Pons (tissue), 1 donor: ENCODE data around the gene NCKAP1.

Source experiments
- DNase-seq: peaks from one replicate; pipeline ENCODE4 v3.0.0-alpha.2; 2016; ENCODE audit warnings: low spot score

The NCKAP1 gene

DNA sequence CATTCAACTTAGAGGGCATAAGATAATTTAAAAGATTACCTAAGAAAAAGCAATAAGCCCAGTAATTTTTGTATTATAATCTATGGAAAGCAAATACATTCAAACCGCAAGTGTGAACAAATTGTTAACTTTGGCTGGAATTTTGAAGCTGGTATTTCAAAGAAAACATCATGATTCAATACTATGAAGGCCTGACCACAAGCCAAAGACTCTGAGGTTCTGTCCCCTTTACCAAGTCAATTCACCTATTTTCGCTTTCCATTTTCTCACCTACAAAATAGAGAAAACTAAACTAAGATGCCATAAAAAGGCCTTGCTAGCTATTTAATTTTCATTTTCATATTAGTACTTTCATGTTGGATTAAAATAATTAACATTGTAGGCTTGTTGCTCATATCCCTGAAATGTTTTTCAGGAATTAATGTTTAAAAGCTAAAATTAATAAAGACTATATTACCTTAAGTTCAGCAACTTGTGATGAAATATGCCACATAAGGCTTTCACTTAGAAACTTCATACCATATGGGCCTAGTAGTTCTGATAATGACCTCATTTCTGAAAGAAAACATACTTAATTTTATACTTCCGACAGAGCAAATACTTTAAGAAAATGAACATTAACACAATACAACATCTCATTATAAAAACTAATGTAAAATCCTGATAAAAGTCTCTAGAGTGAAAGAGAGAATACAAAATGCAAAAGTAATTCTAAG, 86.2 kb downstream of the NCKAP1 start:
- DNase-seq, result no peak

- no peak for DNase-seq
These were observed 87.7 kb downstream of the NCKAP1 start for GRCh38 chr2:182950546-182950945.

DNA sequence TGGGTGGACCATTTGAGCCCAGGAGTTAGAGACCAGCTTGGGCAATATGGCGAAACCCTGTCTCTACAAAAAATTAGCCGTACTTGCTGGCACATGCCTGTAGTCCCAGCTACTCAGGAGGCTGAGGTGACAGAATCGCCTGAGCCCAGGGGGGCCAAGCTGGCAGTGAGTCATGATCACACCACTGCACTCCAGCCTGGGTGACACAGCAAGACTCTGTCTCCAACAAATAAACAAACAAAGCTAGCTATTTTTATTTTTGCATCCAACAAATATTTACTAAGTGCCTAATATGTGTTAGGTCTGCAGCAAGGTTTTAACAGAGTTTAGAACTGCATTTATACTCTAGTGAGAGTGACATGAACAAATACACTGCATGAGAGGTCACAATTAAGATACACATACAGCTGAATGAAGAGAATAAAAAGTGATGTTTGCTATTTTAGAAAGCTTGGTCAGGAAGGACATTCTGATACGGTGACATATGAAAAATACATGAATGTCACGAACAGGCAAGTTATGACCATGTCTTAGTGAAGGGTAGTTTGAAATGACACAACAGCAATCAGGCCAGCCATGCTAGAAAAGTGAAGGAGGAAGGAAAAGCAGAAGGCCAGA, 88.6 kb downstream of the NCKAP1 start:
- no peak for DNase-seq

- no peak for DNase-seq
These were observed 89.2 kb downstream of the NCKAP1 start for GRCh38 chr2:182949052-182949451.

- no peak for DNase-seq
These were observed 91.3 kb downstream of the NCKAP1 start for GRCh38 chr2:182946958-182947369.

DNA sequence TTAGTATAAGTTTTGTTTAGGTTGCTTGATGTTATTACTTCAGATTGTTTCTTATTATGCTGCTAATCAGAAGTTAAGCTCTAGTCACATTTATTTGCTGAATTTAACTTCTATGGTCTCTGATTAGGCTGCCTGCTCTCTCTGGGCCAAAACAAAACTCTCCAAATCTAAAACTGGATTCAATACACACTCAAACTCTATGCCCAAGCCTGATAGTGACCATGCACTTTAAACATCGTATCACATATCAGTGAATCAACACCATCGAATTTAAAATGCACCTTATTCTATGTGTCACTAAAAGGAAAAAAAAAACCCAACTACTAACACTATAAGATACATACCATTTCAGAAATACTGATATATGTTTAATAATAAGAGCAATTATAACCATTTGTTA, 94.9 kb downstream of the NCKAP1 start:
- DNase-seq, result no peak

- no peak for DNase-seq
These were observed 95.5 kb downstream of the NCKAP1 start for GRCh38 chr2:182942756-182943155.

GRCh38 chr2:182941919-182942318, 96.3 kb downstream of the NCKAP1 start:
- no peak for DNase-seq

- DNase-seq, result no peak
These were observed 97.0 kb downstream of the NCKAP1 start for GRCh38 chr2:182941121-182941722.

DNA sequence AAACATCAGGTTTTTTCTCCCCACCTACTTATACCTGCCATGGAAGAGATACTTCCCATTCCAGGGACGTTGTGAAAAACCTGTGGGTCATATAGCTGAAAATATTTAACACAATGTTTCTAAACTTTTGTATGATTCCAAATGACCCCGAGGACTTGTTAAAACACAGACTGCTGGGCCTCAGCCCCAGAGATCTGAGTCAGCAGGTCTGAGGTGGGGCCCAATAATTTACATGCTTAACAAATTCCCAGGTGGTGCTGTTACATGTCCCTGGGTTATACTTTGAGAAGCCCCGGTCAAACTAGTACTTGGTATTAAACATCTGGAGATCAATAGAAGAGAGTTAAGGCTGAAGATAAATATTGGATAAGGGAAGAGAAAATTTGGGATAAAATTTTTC, 100.4 kb downstream of the NCKAP1 start:
- DNase-seq, result no peak

- DNase-seq, result no peak
These were observed 104.6 kb downstream of the NCKAP1 start for GRCh38 chr2:182933629-182934028.

DNA sequence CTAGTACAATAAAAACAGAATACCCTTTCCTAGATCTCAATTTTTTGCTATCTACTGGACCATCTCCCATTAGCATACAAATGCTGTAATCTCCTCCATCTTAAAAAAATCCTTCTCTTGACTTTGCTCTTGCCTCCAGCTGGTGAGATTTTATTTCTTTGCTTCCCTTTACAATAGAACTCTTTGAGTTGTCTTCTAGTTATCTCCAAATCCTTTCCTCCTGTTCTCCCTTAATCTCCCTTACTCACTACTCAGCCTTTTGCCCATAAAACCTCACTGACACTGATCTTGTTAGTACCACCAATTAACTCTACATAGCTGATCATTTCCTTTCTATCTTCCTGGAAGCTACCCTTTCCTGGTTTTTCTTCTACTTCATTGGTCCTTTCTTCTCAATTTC, 108.3 kb downstream of the NCKAP1 start:
- no peak for DNase-seq

DNA sequence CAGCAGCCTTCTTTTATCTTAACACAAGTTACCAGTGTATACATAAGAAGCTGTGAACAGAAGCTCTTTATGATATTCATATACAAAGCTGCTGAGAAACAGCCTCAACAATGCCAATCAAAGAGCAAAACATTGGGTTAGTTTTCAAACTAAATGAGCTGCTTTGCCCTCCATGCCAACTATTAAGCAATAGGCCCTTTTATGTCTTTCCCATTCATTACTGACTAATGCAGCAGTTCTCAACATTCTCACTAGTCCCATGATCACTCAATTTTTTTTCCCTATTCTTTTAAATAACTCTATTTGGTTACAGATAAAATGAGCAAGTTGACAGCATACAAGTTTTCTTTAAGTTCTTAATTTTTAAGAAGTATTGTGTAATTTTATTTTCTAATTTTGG, 114.0 kb downstream of the NCKAP1 start:
- peak; percentile 94 for DNase-seq

- DNase-seq, result no peak
These were observed 117.0 kb downstream of the NCKAP1 start for GRCh38 chr2:182921234-182921633.

DNA sequence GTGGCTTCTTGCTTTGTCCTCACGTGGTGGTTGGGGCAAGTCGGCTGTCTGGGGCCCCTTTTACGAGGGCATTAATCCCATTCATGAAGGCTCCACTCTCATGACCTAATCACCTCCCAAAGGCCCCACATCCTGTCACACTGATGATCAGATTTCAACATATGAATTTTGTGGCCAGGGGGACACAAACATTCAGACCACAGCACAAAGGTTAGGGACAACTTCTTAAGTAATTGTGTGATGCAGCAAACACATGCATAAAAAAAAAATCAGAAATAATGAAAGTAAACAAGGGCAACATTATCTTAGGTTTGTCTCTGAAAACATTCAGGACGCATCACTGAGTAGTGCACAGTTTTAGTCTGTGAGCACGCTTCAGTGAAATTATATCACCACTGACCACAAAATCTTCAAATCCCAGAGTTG, 117.6 kb downstream of the NCKAP1 start:
- DNase-seq, result no peak

GRCh38 chr2:182920089-182920488, 118.2 kb downstream of the NCKAP1 start:
- DNase-seq, result no peak

- no peak for DNase-seq
These were observed 119.2 kb downstream of the NCKAP1 start for GRCh38 chr2:182918961-182919652.

DNA sequence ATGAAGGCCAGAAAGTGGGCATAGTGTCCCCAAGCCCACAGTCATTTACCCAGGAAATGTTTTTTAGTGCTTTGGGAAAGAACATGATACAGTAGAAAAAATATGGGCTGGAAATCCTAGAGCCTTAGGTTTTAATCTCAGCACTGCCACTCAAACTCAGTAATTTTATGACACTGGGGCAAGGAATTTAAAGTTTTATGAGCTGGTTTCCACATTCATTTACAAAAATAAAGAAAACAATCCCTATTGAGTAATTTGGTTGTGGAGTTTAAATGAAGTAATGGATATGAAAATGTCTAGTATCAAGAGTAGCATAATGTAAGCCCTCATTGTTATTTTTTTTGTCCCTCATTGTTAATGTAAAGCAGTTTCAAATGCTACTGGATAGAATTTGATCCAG, 120.3 kb downstream of the NCKAP1 start:
- no peak for DNase-seq

- no peak for DNase-seq
These were observed 121.8 kb downstream of the NCKAP1 start for GRCh38 chr2:182916417-182916816.

DNA sequence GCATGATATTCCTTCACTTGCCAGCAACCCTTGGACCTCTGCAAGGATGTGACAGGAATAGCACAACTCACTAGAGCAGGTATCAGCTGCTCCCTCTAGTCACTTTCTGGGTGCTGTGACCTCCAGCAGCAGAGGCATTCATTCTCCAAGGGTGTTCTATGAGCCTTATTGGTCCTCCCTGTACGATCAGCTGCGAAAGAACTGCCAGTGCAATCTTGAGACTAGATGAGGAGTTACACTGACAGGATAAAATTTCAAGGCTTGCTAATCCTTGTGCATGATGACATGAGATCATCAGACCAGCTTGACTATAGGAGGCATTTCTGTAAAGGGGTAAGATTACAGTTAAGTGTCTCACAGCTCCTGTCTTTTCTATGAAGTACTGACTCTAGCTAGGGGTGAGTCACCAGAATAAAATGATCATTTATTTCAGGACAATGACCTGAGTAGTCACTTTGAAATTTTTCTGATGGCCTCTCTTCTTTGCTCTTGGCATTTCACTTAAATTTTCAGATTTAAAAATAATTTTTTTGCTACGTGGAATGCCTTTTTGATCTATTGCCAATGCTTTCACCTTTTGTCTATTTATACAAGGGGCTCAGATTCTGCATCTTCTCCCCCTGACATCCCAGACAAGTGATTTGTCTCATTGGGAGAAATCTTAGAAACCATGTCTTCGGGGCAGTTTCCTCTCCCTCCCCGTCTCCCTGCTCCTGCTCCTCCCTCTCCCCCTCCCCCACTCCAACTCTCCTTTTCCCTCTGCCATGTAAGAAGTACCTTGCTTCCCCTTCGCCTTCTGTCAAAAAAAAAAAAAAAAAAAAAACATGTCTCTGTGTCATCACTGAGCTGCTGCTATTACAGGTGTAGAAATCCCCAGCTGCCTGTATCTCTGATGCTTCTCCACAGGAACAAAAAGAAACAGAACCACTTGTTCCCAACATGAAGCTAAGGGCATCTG, 122.6 kb downstream of the NCKAP1 start:
- DNase-seq, result peak; percentile 6

DNA sequence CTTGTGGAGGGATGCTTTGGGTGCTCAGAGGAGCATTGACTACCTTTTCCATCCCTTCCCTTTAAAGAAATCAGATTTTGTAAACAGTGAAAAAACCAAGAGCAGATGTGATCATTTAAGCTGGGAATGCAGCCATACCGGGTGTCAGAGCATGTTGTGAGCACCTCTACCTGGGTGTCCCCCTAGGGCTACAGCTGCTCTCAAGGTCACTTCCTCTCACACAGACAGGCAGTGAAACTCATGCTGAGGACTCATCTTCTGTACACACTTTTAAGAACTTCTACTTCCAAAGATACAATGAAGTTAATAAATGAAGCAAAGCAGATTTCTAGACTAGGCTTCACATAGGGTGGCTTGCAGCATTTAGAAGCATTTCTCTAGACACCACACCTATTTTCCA, 123.4 kb downstream of the NCKAP1 start:
- no peak for DNase-seq

GRCh38 chr2:182913064-182913463, 125.2 kb downstream of the NCKAP1 start:
- no peak for DNase-seq
